Effector memory CD8-positive, alpha-beta T cell (primary cell): ENCODE results near the gene FOXC1.

ENCODE experiments used
- ATAC-seq: fragments of 150-1000 bp; cut with Tn5 transposase; replicated peaks from 2 replicates; pipeline ENCODE4 v1.10.0; 2021; ENCODE audit warnings: mild to moderate bottlenecking, moderate library complexity
- DNase-seq, 3 experiments: peaks; one replicate each; pipeline ENCODE4 v3.0.0; 2021
- H3K27ac Mint-ChIP-seq, 2 donors: one replicate each; pipeline ENCODE4 v1.8.0; 2022; ENCODE audit warnings: mild to moderate bottlenecking in 2 of 2, mixed read lengths in 2 of 2, moderate library complexity in 2 of 2
- H3K27me3 Mint-ChIP-seq, 2 donors: one replicate each; pipeline ENCODE4 v1.8.0; 2022; ENCODE audit warnings: mixed read lengths in 2 of 2
- H3K36me3 Mint-ChIP-seq: one replicate; pipeline ENCODE4 v1.8.0; 2022; ENCODE audit warnings: mild to moderate bottlenecking, moderate library complexity, mixed read lengths; ENCODE audit not compliant: insufficient read depth
- H3K4me1 Mint-ChIP-seq, 2 donors: one replicate each; pipeline ENCODE4 v1.8.0; 2022; ENCODE audit warnings: low read depth in 2 of 2, mixed read lengths in 2 of 2
- H3K4me3 Mint-ChIP-seq, 2 donors: one replicate each; pipeline ENCODE4 v1.8.0; 2022; ENCODE audit warnings: mild to moderate bottlenecking in 2 of 2, mixed read lengths in 2 of 2, moderate library complexity in 2 of 2
- H3K9me3 Mint-ChIP-seq, 2 donors: one replicate each; pipeline ENCODE4 v1.8.0; 2022; ENCODE audit warnings: mixed read lengths in 2 of 2

FOXC1 gene

DNA sequence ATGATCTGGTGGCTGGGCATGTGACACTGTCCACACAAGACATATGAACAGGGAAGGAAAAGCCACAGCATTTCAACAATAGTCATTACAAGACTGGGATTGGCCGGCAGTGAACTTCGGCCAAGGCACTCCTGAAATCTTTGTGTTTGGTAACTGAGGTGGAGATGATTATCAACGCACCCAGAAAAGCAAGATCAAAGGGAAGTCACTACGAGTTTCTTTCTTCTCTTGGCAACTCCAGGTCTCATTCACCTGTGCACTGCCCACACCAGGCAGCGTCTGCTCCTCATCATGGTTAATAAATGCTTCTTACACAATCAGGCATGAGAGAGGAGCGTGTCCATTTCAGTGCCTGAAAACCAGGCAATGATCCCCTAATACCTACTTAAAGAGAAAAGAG, 20.5 kb upstream of the FOXC1 start:
- Mint-ChIP-seq H3K36me3 (no peaks in the 10 kb centered on the region), H3K27me3 (peaks cover 31 to 50% of the 10 kb centered on the region in 2 donors), H3K9me3 (no peaks in the 10 kb centered on the region), H3K27ac (no peak overlapping the region), H3K4me3 (no peak overlapping the region), H3K4me1 (no peaks in the 10 kb centered on the region)
- DNase-seq (no peak), ATAC-seq (no peak)

- no peak for ATAC-seq
- Mint-ChIP-seq H3K4me1 (no peaks in the 10 kb centered on the region), H3K36me3 (no peaks in the 10 kb centered on the region), H3K27ac (no peak overlapping the region), H3K27me3 (peaks cover 31 to 54% of the 10 kb centered on the region in 2 donors), H3K4me3 (no peak overlapping the region), H3K9me3 (no peaks in the 10 kb centered on the region)
- no peak for DNase-seq
These were observed 19.1 kb upstream of the FOXC1 start for GRCh38 chr6:1590580-1590979.

- DNase-seq: no peak
- Mint-ChIP-seq H3K27me3 (peaks cover 35 to 54% of the 10 kb centered on the region in 2 donors), H3K27ac (no peak overlapping the region), H3K4me3 (no peak overlapping the region), H3K4me1 (peaks cover 3 to 4% of the 10 kb centered on the region in 2 donors), H3K36me3 (no peaks in the 10 kb centered on the region), H3K9me3 (no peaks in the 10 kb centered on the region)
- ATAC-seq: no peak
These were observed 18.5 kb upstream of the FOXC1 start for GRCh38 chr6:1591243-1591642.

DNA sequence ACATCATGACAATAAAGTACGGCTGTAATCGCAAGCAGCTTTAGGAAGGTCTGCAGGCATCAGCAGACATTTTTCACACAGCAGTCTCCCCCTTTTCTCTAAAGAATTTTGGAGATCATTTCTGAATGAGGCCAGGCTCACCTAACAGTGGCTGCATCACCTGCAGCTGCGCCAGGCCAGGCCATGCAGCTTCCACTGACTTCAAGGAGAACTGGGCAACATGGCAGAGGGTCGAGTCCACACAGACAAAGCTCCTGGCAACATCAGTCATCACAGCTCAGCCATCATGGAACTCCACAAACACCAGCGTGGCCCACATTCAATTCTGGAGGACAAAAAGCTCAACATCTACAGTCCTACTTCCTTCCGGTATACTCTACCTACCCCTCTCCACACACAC, 17.8 kb upstream of the FOXC1 start:
- Mint-ChIP-seq H3K36me3 (no peaks in the 10 kb centered on the region), H3K27ac (no peak overlapping the region), H3K4me1 (peaks cover 3 to 4% of the 10 kb centered on the region in 2 donors), H3K27me3 (peaks cover 42 to 59% of the 10 kb centered on the region in 2 donors), H3K9me3 (no peaks in the 10 kb centered on the region), H3K4me3 (no peak overlapping the region)
- ATAC-seq: no peak
- DNase-seq: no peak

GRCh38 chr6:1592852-1593251, 16.9 kb upstream of the FOXC1 start:
- peaks cover 3 to 4% of the 10 kb centered on the region in 2 donors for H3K4me1 Mint-ChIP-seq
- no peak for DNase-seq

GRCh38 chr6:1593286-1593957, 16.3 kb upstream of the FOXC1 start:
- Mint-ChIP-seq H3K9me3 (no peaks in the 10 kb centered on the region), H3K4me1 (peaks cover 3 to 4% of the 10 kb centered on the region in 2 donors), H3K27ac (no peak overlapping the region), H3K27me3 (peaks cover 57 to 74% of the 10 kb centered on the region in 2 donors), H3K36me3 (no peaks in the 10 kb centered on the region), H3K4me3 (no peak overlapping the region)
- no peak for ATAC-seq
- no peak for DNase-seq

More at GRCh38 chr6:1592852-1593251, 16.9 kb upstream of the FOXC1 start:
- H3K27ac Mint-ChIP-seq: no peak overlapping the region
- H3K27me3 Mint-ChIP-seq: peaks cover 51 to 68% of the 10 kb centered on the region in 2 donors
- ATAC-seq: no peak
- H3K9me3 Mint-ChIP-seq: no peaks in the 10 kb centered on the region
- H3K36me3 Mint-ChIP-seq: no peaks in the 10 kb centered on the region
- H3K4me3 Mint-ChIP-seq: no peak overlapping the region

DNA sequence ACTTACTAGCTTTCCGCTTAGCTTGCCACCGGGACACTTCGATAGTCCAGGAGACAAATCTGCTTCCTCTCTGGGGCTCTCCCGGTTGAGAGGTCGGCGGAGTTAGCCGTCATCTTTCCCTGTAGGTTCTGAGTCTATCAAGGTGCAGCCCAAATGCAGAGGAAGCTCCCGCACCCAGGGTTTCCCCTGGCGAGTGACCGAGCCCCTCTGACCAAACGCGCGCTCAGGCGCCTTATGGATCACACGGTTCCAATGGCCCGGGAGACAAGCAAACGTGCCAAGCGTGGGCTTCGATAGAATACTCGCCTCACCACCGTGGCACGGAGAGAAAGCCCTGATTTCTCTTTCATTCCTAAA, 15.8 kb upstream of the FOXC1 start:
- Mint-ChIP-seq H3K27ac (no peak overlapping the region), H3K4me1 (peaks cover 3 to 4% of the 10 kb centered on the region in 2 donors), H3K36me3 (no peaks in the 10 kb centered on the region), H3K4me3 (no peak overlapping the region), H3K27me3 (peaks cover 57 to 79% of the 10 kb centered on the region in 2 donors), H3K9me3 (no peaks in the 10 kb centered on the region)
- ATAC-seq: no peak
- DNase-seq: no peak

- no peak for ATAC-seq
- Mint-ChIP-seq H3K4me1 (peaks cover 3 to 4% of the 10 kb centered on the region in 2 donors), H3K27ac (no peak overlapping the region), H3K4me3 (no peak overlapping the region), H3K36me3 (no peaks in the 10 kb centered on the region), H3K27me3 (peaks cover 54 to 79% of the 10 kb centered on the region in 2 donors), H3K9me3 (no peaks in the 10 kb centered on the region)
- no peak for DNase-seq
These were observed 15.1 kb upstream of the FOXC1 start for GRCh38 chr6:1594445-1595200.

- peaks cover 3 to 4% of the 10 kb centered on the region in 2 donors for H3K4me1 Mint-ChIP-seq
- H3K36me3 Mint-ChIP-seq: no peaks in the 10 kb centered on the region
- DNase-seq (no peak), ATAC-seq (peak; percentile 19)
- H3K4me3 Mint-ChIP-seq: no peak overlapping the region
- H3K9me3 Mint-ChIP-seq: no peaks in the 10 kb centered on the region
- H3K27ac Mint-ChIP-seq: no peak overlapping the region
- H3K27me3 Mint-ChIP-seq: peaks cover 55 to 79% of the 10 kb centered on the region in 2 donors
These were observed 14.2 kb upstream of the FOXC1 start for GRCh38 chr6:1595271-1596087.

- H3K4me1 Mint-ChIP-seq: peaks cover 3 to 4% of the 10 kb centered on the region in 2 donors
- H3K27ac Mint-ChIP-seq: no peak overlapping the region
- H3K9me3 Mint-ChIP-seq: no peaks in the 10 kb centered on the region
- DNase-seq (peak; percentile 60 to 69 (median 68)), ATAC-seq (peak; percentile 87)
- peak overlapping the region in 1 of 2 donors; percentile 14 for H3K4me3 Mint-ChIP-seq
- H3K27me3 Mint-ChIP-seq: peaks cover 63 to 84% of the 10 kb centered on the region in 2 donors
- no peaks in the 10 kb centered on the region for H3K36me3 Mint-ChIP-seq
These were observed 13.4 kb upstream of the FOXC1 start for GRCh38 chr6:1596088-1596852.

DNA sequence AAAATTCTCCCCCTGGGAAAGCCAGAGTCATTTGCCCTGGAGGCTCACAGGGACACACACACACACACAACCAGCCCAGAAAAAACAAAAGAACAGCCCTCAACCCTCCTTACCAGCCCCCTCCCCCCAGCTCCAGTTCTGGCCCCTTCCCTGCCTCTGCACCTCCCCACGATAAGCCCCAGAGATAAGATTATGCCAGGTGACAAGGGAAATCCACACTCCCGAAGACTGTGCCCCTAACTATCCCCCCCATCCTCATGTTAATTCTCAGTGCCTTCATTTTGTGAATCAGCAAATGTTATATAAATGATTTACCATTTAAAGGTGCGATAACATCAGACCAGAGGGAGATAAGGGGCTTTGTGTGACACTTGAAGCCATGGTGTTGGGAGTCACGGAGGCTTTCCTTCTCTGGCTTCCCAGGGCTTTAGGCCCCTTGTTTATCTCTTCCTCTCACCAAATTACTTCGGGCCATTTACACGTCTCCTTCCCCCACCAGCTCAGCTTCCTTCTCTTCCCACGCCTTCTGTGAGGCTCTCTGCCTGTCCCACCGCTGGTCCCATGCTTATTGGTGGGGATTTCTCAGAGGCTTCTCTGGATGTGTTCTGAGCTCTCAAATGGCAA, 12.5 kb upstream of the FOXC1 start:
- Mint-ChIP-seq H3K4me1 (peaks cover 3 to 4% of the 10 kb centered on the region in 2 donors), H3K27ac (peak overlapping the region in 1 of 2 donors; percentile 33), H3K27me3 (peaks cover 71 to 94% of the 10 kb centered on the region in 2 donors), H3K9me3 (no peaks in the 10 kb centered on the region), H3K4me3 (no peak overlapping the region), H3K36me3 (no peaks in the 10 kb centered on the region)
- no peak for ATAC-seq
- no peak for DNase-seq

DNA sequence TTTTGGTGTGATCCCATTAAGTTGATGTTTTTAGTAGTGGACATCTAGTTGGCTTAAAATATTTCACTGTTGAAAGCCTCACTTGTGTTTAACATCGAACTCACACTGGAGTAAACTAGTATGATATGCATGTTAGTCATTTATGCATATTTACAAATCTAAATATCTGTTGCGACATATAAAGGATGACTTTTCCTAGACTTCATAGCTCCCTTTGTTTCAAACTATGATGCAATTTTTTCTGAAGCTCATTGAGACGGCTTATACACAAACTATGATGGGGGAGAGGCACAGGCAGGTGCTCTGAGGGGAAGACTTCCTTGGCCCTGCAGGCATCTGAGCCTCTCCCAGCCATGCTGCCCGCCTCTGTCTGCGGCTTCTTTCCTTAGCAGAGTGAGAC, 11.8 kb upstream of the FOXC1 start:
- no peaks in the 10 kb centered on the region for H3K36me3 Mint-ChIP-seq

More for the DNA sequence above, 11.8 kb upstream of the FOXC1 start:
- no peaks in the 10 kb centered on the region for H3K9me3 Mint-ChIP-seq
- peaks cover 3 to 4% of the 10 kb centered on the region in 2 donors for H3K4me1 Mint-ChIP-seq
- no peak for ATAC-seq
- no peak for DNase-seq
- H3K27ac Mint-ChIP-seq: peak overlapping the region in 1 of 2 donors; percentile 33
- H3K27me3 Mint-ChIP-seq: peaks cover 75 to 96% of the 10 kb centered on the region in 2 donors
- H3K4me3 Mint-ChIP-seq: no peak overlapping the region
